Measurements from ENCODE around the gene NUTF2.

NUTF2 gene

DNA sequence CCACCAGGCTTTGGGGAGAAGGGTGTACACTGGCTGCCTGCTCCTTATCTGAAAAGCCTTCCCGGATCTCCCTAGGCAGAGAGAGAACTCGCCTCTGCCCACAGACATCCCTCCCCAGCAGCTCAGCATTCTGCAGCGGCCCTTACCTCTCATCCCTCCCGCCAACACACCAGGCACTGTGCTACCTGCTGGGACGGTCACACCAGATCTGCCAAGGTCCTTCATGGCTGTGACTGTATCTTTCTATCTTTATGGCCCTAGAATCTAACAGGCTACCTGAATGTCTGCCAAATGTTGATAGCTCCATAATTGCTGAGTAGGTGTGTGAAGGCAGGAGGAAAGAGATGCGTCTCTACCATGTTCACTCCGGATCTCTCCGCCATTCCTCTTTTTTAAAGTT lies 32.2 kb upstream of the NUTF2 start:
- Histone ChIP-seq H3K4me3 (ENCODE audit: low read depth, low read length) (no peak overlapping the region), H3K27me3 (no peaks in the 10 kb centered on the region), H3K4me1 (no peaks in the 10 kb centered on the region), H3K9me3 (no peaks in the 10 kb centered on the region), H3K36me3 (no peaks in the 10 kb centered on the region)
- DNase-seq = no peak
- TF ChIP-seq CTCF (IDR thresholded peaks at IDR 0.05; ENCODE audit: low read depth, low read length) = no peak

GRCh38 chr16:67820608-67821259 lies 26.0 kb upstream of the NUTF2 start:
- no peak for DNase-seq
- no peaks in the 10 kb centered on the region for H3K27me3 ChIP-seq
- H3K9me3 ChIP-seq = no peaks in the 10 kb centered on the region
- no peaks in the 10 kb centered on the region for H3K36me3 ChIP-seq
- no peak for TF ChIP-seq CTCF (IDR thresholded peaks at IDR 0.05; ENCODE audit: low read depth, low read length)
- H3K4me1 ChIP-seq = no peaks in the 10 kb centered on the region
- H3K4me3 ChIP-seq (ENCODE audit: low read depth, low read length) = no peak overlapping the region

- no peaks in the 10 kb centered on the region for H3K27me3 ChIP-seq
- H3K36me3 ChIP-seq = no peaks in the 10 kb centered on the region
- no peaks in the 10 kb centered on the region for H3K9me3 ChIP-seq
- DNase-seq = no peak
- no peak overlapping the region for H3K4me3 ChIP-seq (ENCODE audit: low read depth, low read length)
- H3K4me1 ChIP-seq = no peaks in the 10 kb centered on the region
- TF ChIP-seq CTCF (IDR thresholded peaks at IDR 0.05; ENCODE audit: low read depth, low read length) = no peak
Observed at GRCh38 chr16:67822511-67822910, 24.2 kb upstream of the NUTF2 start.

DNA sequence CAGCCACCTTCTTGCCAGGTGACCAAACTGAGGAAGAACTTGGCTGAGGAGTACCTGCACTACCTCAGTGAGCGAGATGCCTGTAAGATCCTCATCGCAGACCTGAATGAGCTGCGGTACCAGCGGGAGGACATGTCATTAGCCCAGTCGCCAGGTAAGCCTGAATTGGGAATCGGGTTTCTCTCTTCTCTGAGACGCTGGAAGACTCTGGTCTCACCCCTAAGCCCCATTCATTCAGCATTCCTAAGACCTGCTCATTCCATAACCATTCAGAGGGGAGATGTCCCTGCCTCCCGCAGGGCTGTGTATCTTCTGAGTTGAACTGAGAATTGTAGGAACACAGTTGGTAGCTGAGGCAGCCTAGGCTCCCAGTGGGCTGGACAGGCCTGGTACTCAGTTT lies 21.6 kb upstream of the NUTF2 start:
- Histone ChIP-seq H3K4me1 (no peaks in the 10 kb centered on the region), H3K9me3 (no peaks in the 10 kb centered on the region), H3K4me3 (ENCODE audit: low read depth, low read length) (no peak overlapping the region)

DNA sequence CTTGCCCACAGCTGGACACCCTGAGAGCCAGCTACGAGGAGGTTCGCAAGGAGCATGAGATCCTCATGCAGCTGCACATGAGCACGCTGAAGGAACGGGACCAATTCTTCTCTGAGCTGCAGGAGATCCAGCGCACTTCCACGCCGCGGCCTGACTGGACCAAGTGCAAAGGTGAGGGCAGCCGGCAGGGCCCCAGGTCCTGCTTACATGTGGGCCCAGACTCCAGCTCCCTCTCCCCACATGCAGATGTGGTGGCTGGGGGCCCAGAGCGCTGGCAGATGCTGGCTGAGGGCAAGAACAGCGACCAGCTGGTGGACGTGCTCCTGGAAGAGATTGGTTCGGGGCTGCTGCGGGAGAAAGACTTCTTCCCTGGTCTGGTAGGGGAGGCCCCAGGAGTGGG lies 20.8 kb upstream of the NUTF2 start:
- no peak for DNase-seq
- Histone ChIP-seq H3K4me3 (ENCODE audit: low read depth, low read length) (no peak overlapping the region), H3K9me3 (no peaks in the 10 kb centered on the region), H3K27me3 (no peaks in the 10 kb centered on the region), H3K36me3 (peaks cover 15% of the 10 kb centered on the region), H3K4me1 (no peaks in the 10 kb centered on the region)
- TF ChIP-seq CTCF (IDR thresholded peaks at IDR 0.05; ENCODE audit: low read depth, low read length) = no peak

More for the DNA sequence above, 21.6 kb upstream of the NUTF2 start:
- H3K36me3 ChIP-seq = peaks cover 9% of the 10 kb centered on the region
- no peak for DNase-seq
- H3K27me3 ChIP-seq = no peaks in the 10 kb centered on the region
- no peak for TF ChIP-seq CTCF (IDR thresholded peaks at IDR 0.05; ENCODE audit: low read depth, low read length)

DNA sequence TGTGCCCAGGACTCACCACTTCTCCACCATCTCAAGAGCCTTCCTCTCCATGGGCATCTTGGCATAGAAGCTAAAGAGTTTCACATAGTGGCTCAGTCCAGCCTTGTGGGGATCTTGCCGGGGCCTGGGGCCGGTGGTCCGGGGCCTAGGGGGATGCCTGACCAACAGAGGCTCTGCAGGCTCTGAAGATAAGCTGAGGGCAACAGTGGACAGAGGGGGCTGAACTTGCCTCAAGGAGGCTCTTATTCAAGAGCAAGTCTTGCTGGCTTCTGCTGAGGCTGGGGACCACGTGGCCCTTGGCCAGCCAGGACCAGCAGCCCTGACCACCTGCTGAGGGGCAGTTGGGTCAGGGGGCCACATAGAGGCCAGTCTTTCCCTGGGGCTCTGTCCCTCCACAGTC lies 18.1 kb upstream of the NUTF2 start:
- H3K36me3 ChIP-seq = peaks cover 26% of the 10 kb centered on the region
- DNase-seq = no peak
- no peak for TF ChIP-seq CTCF (IDR thresholded peaks at IDR 0.05; ENCODE audit: low read depth, low read length)
- H3K9me3 ChIP-seq = no peaks in the 10 kb centered on the region
- H3K4me1 ChIP-seq = no peaks in the 10 kb centered on the region
- no peaks in the 10 kb centered on the region for H3K27me3 ChIP-seq
- no peak overlapping the region for H3K4me3 ChIP-seq (ENCODE audit: low read depth, low read length)

All from BE2C (cell line).